Thyroid gland (tissue), 4 donors: ENCODE measurements around the gene PRDM9. TPM values are rescaled to one million over a fixed set of nuclear protein-coding genes. Genes with fewer than 3 reads are reported as not detected.
A peak's percentile ranks its signal among the peaks of the same experiment; 100 is the strongest.
"Not testable (repeated sequence)": the region's sequence is repeated elsewhere in the genome, so short reads cannot be mapped to it uniquely, and the experiment has no call there.

Source experiments
- DNase-seq, 2 donors: peaks; one replicate each; pipeline ENCODE4 v3.0.0-alpha.2; 2019
- H3K27ac ChIP-seq, 3 donors: fragments of 200-600 bp; sonication (generic); 1 replicate in 2 of 3; 2 replicates in 1 of 3; pipeline ENCODE4 v1.5.1; 2016 to 2019; ENCODE audit warnings: mild to moderate bottlenecking in 1 of 3, moderate library complexity in 1 of 3
- H3K27me3 ChIP-seq: fragments of 200-600 bp; sonication (generic); one replicate; pipeline ENCODE4 v1.5.1; 2019
- H3K36me3 ChIP-seq, 2 donors: fragments of 200-600 bp; sonication (generic); one replicate each; pipeline ENCODE4 v1.5.1; 2016 to 2019
- H3K4me1 ChIP-seq, 2 donors: fragments of 200-600 bp; sonication (generic); one replicate each; pipeline ENCODE4 v1.5.1; 2017 to 2019
- H3K4me3 ChIP-seq, 3 donors: fragments of 200-600 bp; sonication (generic); replicated peaks in 1 of 3; 1 replicate in 2 of 3; 2 replicates in 1 of 3; pipeline ENCODE4 v1.5.1; 2016; ENCODE audit warnings: mild to moderate bottlenecking in 1 of 3
- H3K9me3 ChIP-seq: fragments of 200-600 bp; sonication (generic); one replicate; pipeline ENCODE4 v1.5.1; 2017
- POLR2A ChIP-seq, 2 donors: fragments of 450-650 bp; IDR thresholded peaks; one replicate each; pipeline ENCODE4 v1.6.1; 2017; ENCODE audit warnings: antibody characterized with exemption in 2 of 2, mild to moderate bottlenecking in 2 of 2, moderate library complexity in 1 of 2
- WGBS, 2 donors: methylation state at CpG; one replicate each; pipeline ENCODE4 v1.1.5; 2017; 5-methylcytosine and 5-hydroxymethylcytosine counted together
- intact Hi-C: fragments of 100-400 bp; cut with DNase I; formaldehyde crosslinking; loops from one replicate; pipeline ENCODE4 v1.15.1; 2023
- total RNA-seq, 4 donors: library from RNA; depleted of rRNA; stranded (reverse); fragments of >200 nt; gene quantifications; one replicate each; pipeline ENCODE4 v1.2.3, GENCODE V29; 2016
- TF ChIP-seq, protein P1 (sequence below), 6 experiments: fragments of 200-600 bp in 3 of 6; fragments of 450-650 bp in 3 of 6; sonication (generic) in 3 of 6; IDR thresholded peaks; one replicate each; pipeline ENCODE4 v1.5.1; 2016 to 2019; ENCODE audit warnings: antibody characterized with exemption in 6 of 6, mild to moderate bottlenecking in 2 of 6, inconsistent platforms in 1 of 6, moderate library complexity in 1 of 6

PRDM9 gene
- total RNA-seq, 4 donors from 2014 or later, result not detected

DNA sequence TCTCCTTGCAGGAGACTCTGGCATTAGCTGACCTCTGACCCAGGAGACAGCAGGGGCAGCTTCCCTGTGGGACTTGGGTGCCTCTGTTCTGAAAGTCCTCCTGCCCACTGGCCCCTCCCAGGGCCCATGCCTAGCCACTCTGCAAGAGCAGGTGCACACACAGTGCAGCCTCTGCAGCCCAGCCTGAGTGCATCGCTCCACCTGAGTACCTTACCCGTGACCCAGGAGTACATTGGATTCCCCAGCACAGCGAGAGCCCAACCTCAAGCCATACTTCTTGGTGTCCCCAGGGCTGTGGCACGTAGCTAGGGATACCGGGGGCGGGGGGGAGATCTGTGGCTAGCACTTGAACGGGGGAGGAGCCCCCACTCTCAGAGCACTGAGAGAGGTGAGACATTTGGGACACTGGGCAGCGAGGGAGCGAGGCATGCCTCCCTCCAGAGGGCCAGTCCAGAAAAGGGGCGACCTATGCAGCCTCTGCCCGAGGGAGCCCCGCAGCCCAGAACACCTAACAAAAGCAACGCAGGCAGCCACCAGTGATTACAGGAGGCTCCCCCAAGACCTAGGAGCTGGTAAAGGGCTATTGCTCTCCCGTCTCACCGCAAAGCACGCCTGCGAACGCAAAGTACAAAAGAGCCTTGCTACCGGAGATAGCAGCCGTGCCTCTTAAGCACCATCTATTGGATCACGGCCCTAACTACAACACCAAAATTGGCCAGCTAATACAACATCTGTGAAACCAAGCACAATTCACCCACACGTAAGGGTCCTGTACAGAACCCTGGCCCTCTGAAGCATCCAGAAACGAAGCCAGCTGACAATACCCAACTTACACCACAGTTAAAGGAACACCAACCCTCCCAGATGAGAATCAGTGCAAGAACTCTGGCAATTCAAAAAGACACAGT, 826 bp upstream of the PRDM9 start:
- DNase-seq, result peak in 1 of 2 donors; percentile 3
- Histone ChIP-seq H3K27ac (no peak overlapping the region), H3K27me3 (no peaks in the 10 kb centered on the region), H3K4me3 (no peak overlapping the region), H3K9me3 (no peaks in the 10 kb centered on the region), H3K4me1 (no peaks in the 10 kb centered on the region), H3K36me3 (no peaks in the 10 kb centered on the region)
- TF ChIP-seq, protein P1, sequence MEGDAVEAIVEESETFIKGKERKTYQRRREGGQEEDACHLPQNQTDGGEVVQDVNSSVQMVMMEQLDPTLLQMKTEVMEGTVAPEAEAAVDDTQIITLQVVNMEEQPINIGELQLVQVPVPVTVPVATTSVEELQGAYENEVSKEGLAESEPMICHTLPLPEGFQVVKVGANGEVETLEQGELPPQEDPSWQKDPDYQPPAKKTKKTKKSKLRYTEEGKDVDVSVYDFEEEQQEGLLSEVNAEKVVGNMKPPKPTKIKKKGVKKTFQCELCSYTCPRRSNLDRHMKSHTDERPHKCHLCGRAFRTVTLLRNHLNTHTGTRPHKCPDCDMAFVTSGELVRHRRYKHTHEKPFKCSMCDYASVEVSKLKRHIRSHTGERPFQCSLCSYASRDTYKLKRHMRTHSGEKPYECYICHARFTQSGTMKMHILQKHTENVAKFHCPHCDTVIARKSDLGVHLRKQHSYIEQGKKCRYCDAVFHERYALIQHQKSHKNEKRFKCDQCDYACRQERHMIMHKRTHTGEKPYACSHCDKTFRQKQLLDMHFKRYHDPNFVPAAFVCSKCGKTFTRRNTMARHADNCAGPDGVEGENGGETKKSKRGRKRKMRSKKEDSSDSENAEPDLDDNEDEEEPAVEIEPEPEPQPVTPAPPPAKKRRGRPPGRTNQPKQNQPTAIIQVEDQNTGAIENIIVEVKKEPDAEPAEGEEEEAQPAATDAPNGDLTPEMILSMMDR (IDR thresholded peaks at IDR 0.05), result no peak
- no peak for TF ChIP-seq POLR2A (IDR thresholded peaks at IDR 0.05)
- intact Hi-C loops, result no loop called here
- WGBS, 2 donors, result 65 to 66% methylated on average over 10 to 23 of the region's 23 CpGs

DNA sequence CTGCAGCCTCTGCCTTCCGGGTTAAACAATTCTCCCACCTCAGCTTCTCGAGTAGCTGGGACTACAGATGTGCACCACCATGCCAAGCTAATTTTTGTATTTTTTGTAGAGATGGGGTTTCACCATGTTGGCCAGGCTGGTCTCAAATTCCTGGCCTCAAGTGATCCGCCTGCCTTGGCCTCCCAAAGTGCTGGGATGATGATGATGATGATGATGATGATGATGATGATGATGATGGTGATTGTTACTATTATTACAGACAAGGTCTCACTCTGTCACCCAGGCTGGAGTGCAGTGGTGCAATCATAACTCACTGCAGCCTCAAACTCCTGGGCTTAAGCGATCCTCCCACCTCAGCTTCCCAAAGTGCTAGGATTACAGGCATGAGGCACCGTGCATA, 3.0 kb downstream of the PRDM9 start:
- H3K36me3 ChIP-seq, H3K4me3 ChIP-seq, H3K27ac ChIP-seq, H3K4me1 ChIP-seq, DNase-seq, H3K9me3 ChIP-seq, H3K27me3 ChIP-seq, intact Hi-C loops: not testable (repeated sequence)
- 91 to 92% methylated on average over 5 of the region's 5 CpGs for WGBS, 2 donors

DNA sequence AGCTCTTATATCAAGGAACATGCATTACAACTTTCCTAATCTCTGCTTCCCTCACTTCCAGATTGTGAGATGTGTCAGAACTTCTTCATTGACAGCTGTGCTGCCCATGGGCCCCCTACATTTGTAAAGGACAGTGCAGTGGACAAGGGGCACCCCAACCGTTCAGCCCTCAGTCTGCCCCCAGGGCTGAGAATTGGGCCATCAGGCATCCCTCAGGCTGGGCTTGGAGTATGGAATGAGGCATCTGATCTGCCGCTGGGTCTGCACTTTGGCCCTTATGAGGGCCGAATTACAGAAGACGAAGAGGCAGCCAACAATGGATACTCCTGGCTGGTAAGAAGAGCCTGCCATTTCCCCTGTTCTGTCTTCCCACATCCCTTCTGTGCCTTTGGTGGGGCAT, 15.1 kb downstream of the PRDM9 start:
- no peaks in the 10 kb centered on the region for H3K27me3 ChIP-seq
- no peak for TF ChIP-seq POLR2A (IDR thresholded peaks at IDR 0.05)
- TF ChIP-seq, protein P1 (IDR thresholded peaks at IDR 0.05), result no peak
- 87 to 88% methylated on average over 4 of the region's 4 CpGs for WGBS, 2 donors
- H3K27ac ChIP-seq, result no peak overlapping the region
- no peak overlapping the region for H3K4me3 ChIP-seq
- H3K9me3 ChIP-seq, result no peaks in the 10 kb centered on the region
- intact Hi-C loops, result no loop called here
- no peak for DNase-seq
- H3K36me3 ChIP-seq, result no peaks in the 10 kb centered on the region
- H3K4me1 ChIP-seq, result no peaks in the 10 kb centered on the region

DNA sequence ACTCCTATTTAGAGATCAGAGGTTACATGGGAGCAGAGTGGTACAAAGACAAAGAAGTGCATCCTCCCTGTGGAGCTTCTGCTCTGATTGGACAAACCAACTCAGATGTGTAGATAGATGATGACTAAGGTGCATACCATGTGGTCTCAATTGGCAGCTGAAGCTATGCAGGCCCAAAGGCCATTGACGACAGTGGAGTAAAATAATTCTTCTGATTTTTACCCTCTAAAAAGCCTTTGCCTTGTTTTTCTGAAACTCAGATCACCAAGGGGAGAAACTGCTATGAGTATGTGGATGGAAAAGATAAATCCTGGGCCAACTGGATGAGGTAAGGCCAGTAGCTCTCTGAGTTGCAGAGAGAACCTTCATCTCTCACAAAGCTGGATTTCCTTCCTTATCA, 15.6 kb downstream of the PRDM9 start:
- no peak for TF ChIP-seq POLR2A (IDR thresholded peaks at IDR 0.05)
- TF ChIP-seq, protein P1 (IDR thresholded peaks at IDR 0.05), result no peak
- Histone ChIP-seq H3K27ac (no peak overlapping the region), H3K27me3 (no peaks in the 10 kb centered on the region), H3K36me3 (no peaks in the 10 kb centered on the region), H3K9me3 (no peaks in the 10 kb centered on the region), H3K4me1 (no peaks in the 10 kb centered on the region), H3K4me3 (no peak overlapping the region)
- no peak for DNase-seq
- 81 to 83% methylated on average over 1 of the region's 1 CpG for WGBS, 2 donors
- intact Hi-C loops, result no loop called here

DNA sequence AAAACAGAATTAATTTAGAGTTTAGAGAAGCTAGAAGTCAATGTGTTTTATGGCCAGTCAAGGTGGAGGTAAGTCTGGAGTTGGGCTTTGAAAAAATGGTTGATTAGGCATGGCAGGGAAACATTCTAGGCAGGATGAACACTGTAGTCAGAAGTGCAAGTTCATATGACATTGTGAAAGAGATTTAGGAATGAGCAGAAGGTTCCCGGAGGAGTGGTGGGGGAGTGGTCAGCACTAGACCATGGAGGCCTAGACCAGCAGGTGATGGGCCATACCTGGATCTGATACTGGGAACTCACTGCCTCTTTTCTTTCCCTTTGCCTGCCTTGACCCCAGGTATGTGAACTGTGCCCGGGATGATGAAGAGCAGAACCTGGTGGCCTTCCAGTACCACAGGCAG, 16.6 kb downstream of the PRDM9 start:
- no peaks in the 10 kb centered on the region for H3K4me1 ChIP-seq
- 83 to 91% methylated on average over 2 of the region's 2 CpGs for WGBS, 2 donors
- no peaks in the 10 kb centered on the region for H3K9me3 ChIP-seq
- no peak overlapping the region for H3K4me3 ChIP-seq
- intact Hi-C loops, result no loop called here
- no peaks in the 10 kb centered on the region for H3K27me3 ChIP-seq
- no peak overlapping the region for H3K27ac ChIP-seq
- H3K36me3 ChIP-seq, result no peaks in the 10 kb centered on the region
- no peak for DNase-seq
- TF ChIP-seq, protein P1 (IDR thresholded peaks at IDR 0.05), result no peak
- no peak for TF ChIP-seq POLR2A (IDR thresholded peaks at IDR 0.05)
